Parathyroid adenoma (tissue), 2 donors: ENCODE measurements around the gene C22orf31.

ENCODE experiments used
- H2AFZ ChIP-seq: fragments of 300-600 bp; sonication (generic); one replicate; pipeline ENCODE4 v1.7.0; 2017; ENCODE audit warnings: antibody characterized with exemption, mild to moderate bottlenecking
- H3K27ac ChIP-seq: fragments of 300-600 bp; sonication (generic); one replicate; pipeline ENCODE4 v1.7.0; 2017
- H3K27me3 ChIP-seq: fragments of 300-600 bp; sonication (generic); one replicate; pipeline ENCODE4 v1.7.0; 2017; ENCODE audit warnings: low read length; ENCODE audit not compliant: control insufficient read depth, insufficient read depth
- H3K36me3 ChIP-seq: fragments of 300-600 bp; sonication (generic); one replicate; pipeline ENCODE4 v1.7.0; 2017; ENCODE audit warnings: low read length; ENCODE audit not compliant: control insufficient read depth, insufficient read depth
- H3K4me1 ChIP-seq: fragments of 300-600 bp; sonication (generic); one replicate; pipeline ENCODE4 v1.7.0; 2017; ENCODE audit warnings: control low read depth
- H3K4me2 ChIP-seq: fragments of 300-600 bp; sonication (generic); one replicate; pipeline ENCODE4 v1.7.0; 2017; ENCODE audit warnings: low read length
- H3K4me3 ChIP-seq: fragments of 300-600 bp; sonication (generic); one replicate; pipeline ENCODE4 v1.7.0; 2017; ENCODE audit warnings: low read depth, low read length
- H3K79me2 ChIP-seq: fragments of 300-600 bp; sonication (generic); one replicate; pipeline ENCODE4 v1.7.0; 2017; ENCODE audit warnings: control low read depth
- H3K9ac ChIP-seq: fragments of 300-600 bp; sonication (generic); one replicate; pipeline ENCODE4 v1.7.0; 2017; ENCODE audit warnings: mild to moderate bottlenecking
- H3K9me3 ChIP-seq: fragments of 300-600 bp; sonication (generic); one replicate; pipeline ENCODE4 v1.7.0; 2017; ENCODE audit warnings: low read length; ENCODE audit not compliant: control insufficient read depth
- CTCF ChIP-seq: fragments of 300-600 bp; sonication (generic); IDR thresholded peaks from one replicate; pipeline ENCODE4 v1.7.0; 2017; ENCODE audit warnings: antibody characterized with exemption, mild to moderate bottlenecking
- donor health status: primary hyperparathyroidism.

The C22orf31 gene

GRCh38 chr22:29030016-29030617 is 31.5 kb downstream of the C22orf31 start:
- Histone ChIP-seq H3K9me3 (no peaks in the 10 kb centered on the region), H3K27me3 (no peaks in the 10 kb centered on the region), H3K27ac (no peak overlapping the region), H3K4me1 (peaks cover 2% of the 10 kb centered on the region), H3K9ac (no peak overlapping the region), H3K4me3 (peak overlapping the region; percentile 49), H2AFZ (peak overlapping the region; percentile 66), H3K79me2 (no peaks in the 10 kb centered on the region), H3K4me2 (peak overlapping the region; percentile 72), H3K36me3 (no peaks in the 10 kb centered on the region)
- TF ChIP-seq CTCF, result no peak

GRCh38 chr22:29029202-29030000 is 32.2 kb downstream of the C22orf31 start:
- peaks cover 2% of the 10 kb centered on the region for H3K4me1 ChIP-seq
- peak overlapping the region; percentile 11 for H3K4me2 ChIP-seq
- no peaks in the 10 kb centered on the region for H3K9me3 ChIP-seq
- no peak overlapping the region for H3K9ac ChIP-seq
- no peaks in the 10 kb centered on the region for H3K79me2 ChIP-seq
- no peak overlapping the region for H2AFZ ChIP-seq
- no peak overlapping the region for H3K27ac ChIP-seq
- TF ChIP-seq CTCF, result no peak
- H3K27me3 ChIP-seq, result no peaks in the 10 kb centered on the region
- no peak overlapping the region for H3K4me3 ChIP-seq
- H3K36me3 ChIP-seq, result no peaks in the 10 kb centered on the region

GRCh38 chr22:29028468-29028867 is 33.2 kb downstream of the C22orf31 start:
- Histone ChIP-seq H2AFZ (no peak overlapping the region), H3K4me1 (peaks cover 2% of the 10 kb centered on the region), H3K4me3 (no peak overlapping the region), H3K27ac (no peak overlapping the region), H3K79me2 (no peaks in the 10 kb centered on the region), H3K27me3 (no peaks in the 10 kb centered on the region), H3K4me2 (no peak overlapping the region), H3K9ac (no peak overlapping the region), H3K36me3 (no peaks in the 10 kb centered on the region), H3K9me3 (no peaks in the 10 kb centered on the region)
- no peak for TF ChIP-seq CTCF

- H3K9ac ChIP-seq, result no peak overlapping the region
- H3K79me2 ChIP-seq, result no peaks in the 10 kb centered on the region
- no peak overlapping the region for H3K27ac ChIP-seq
- H3K4me1 ChIP-seq, result no peaks in the 10 kb centered on the region
- H3K36me3 ChIP-seq, result no peaks in the 10 kb centered on the region
- H3K4me2 ChIP-seq, result no peak overlapping the region
- no peaks in the 10 kb centered on the region for H3K9me3 ChIP-seq
- H2AFZ ChIP-seq, result no peak overlapping the region
- H3K27me3 ChIP-seq, result no peaks in the 10 kb centered on the region
- no peak overlapping the region for H3K4me3 ChIP-seq
- TF ChIP-seq CTCF, result no peak
Measured at GRCh38 chr22:29026579-29026978, 35.1 kb downstream of the C22orf31 start.
